ENCODE measurements around the gene C19orf38. TPM values are rescaled to one million over a fixed set of nuclear protein-coding genes. Genes with fewer than 3 reads are reported as not detected.

Gene C19orf38
- total and polyA plus RNA-seq, 8 donors, result 0.31 to 1.00 (median 0.75) TPM; not detected in 1

GRCh38 chr19:10815969-10816644 is 32.1 kb upstream of the C19orf38 start:
- peaks cover 0 to 47% (median 8%) of the 10 kb centered on the region in 3 donors for H3K36me3 ChIP-seq
- 93 to 94% methylated on average over 21 of the region's 21 CpGs for WGBS, 2 donors

GRCh38 chr19:10816691-10817090 is 31.5 kb upstream of the C19orf38 start:
- DNase-seq (no peak), ATAC-seq (no peak), FAIRE-seq (no peak)
- 87 to 88% methylated on average over 11 of the region's 11 CpGs for WGBS, 2 donors
- H3K27me3 ChIP-seq, result no peaks in the 10 kb centered on the region
- H3K4me1 ChIP-seq, result no peaks in the 10 kb centered on the region
- TF ChIP-seq CTCF (IDR thresholded peaks at IDR 0.05), result no peak
- peaks cover 0 to 47% (median 3%) of the 10 kb centered on the region in 3 donors for H3K36me3 ChIP-seq
- intact Hi-C loops (cut with DNase I), result no loop called here
- H3K4me3 ChIP-seq, result peak overlapping the region in 1 of 4 donors; percentile 20
- no peaks in the 10 kb centered on the region for H3K9me3 ChIP-seq
- peak overlapping the region in 1 of 4 donors; percentile 50 for H3K27ac ChIP-seq

More at GRCh38 chr19:10815969-10816644, 32.1 kb upstream of the C19orf38 start:
- TF ChIP-seq CTCF (IDR thresholded peaks at IDR 0.05), result no peak
- Histone ChIP-seq H3K9me3 (no peaks in the 10 kb centered on the region), H3K4me1 (no peaks in the 10 kb centered on the region), H3K27ac (peak overlapping the region in 1 of 4 donors; percentile 50), H3K4me3 (peak overlapping the region in 1 of 4 donors; percentile 20), H3K27me3 (no peaks in the 10 kb centered on the region)
- intact Hi-C loops (cut with DNase I), result no loop called here
- no peak for FAIRE-seq
- no peak for DNase-seq
- ATAC-seq, result no peak

- DNase-seq, result peak in 1 of 6 donors; percentile 55
- 88 to 91% methylated on average over 42 of the region's 42 CpGs for WGBS, 2 donors
- intact Hi-C loops (cut with DNase I), result no loop called here
- peaks cover 0 to 43% (median 0%) of the 10 kb centered on the region in 3 donors for H3K36me3 ChIP-seq
- peak in 3 of 4 donors; percentile 17 to 34 (median 30) for ATAC-seq
- no peaks in the 10 kb centered on the region for H3K27me3 ChIP-seq
- H3K9me3 ChIP-seq, result no peaks in the 10 kb centered on the region
- no peak for FAIRE-seq
- H3K4me1 ChIP-seq, result no peaks in the 10 kb centered on the region
- peak overlapping the region in 1 of 4 donors; percentile 50 for H3K27ac ChIP-seq
- peak overlapping the region in 2 of 4 donors; percentile 9 to 20 for H3K4me3 ChIP-seq
- TF ChIP-seq CTCF (IDR thresholded peaks at IDR 0.05), result no peak
These were observed 30.8 kb upstream of the C19orf38 start for GRCh38 chr19:10817291-10818038.

GRCh38 chr19:10818301-10819123 is 29.7 kb upstream of the C19orf38 start:
- Histone ChIP-seq H3K27me3 (no peaks in the 10 kb centered on the region), H3K4me1 (no peaks in the 10 kb centered on the region), H3K9me3 (no peaks in the 10 kb centered on the region), H3K27ac (no peak overlapping the region), H3K36me3 (peaks cover 0 to 49% (median 0%) of the 10 kb centered on the region in 3 donors), H3K4me3 (no peak overlapping the region)
- ATAC-seq (no peak), FAIRE-seq (no peak), DNase-seq (peak in 1 of 6 donors; percentile 63)
- no peak for TF ChIP-seq CTCF (IDR thresholded peaks at IDR 0.05)
- WGBS, 2 donors, result 93 to 94% methylated on average over 19 of the region's 19 CpGs
- intact Hi-C loops (cut with DNase I), result no loop called here
